Occipital lobe (tissue), 2 donors: Measurements from ENCODE around the gene FAM117B. TPM values are rescaled to one million over a fixed set of nuclear protein-coding genes. Genes with fewer than 3 reads are reported as not detected.
"Not testable (repeated sequence)": the region's sequence is repeated elsewhere in the genome, so short reads cannot be mapped to it uniquely, and the experiment has no call there.

ENCODE experiments used
- DNase-seq: peaks from one replicate; lab custom pipeline; 2025; lab: John Stamatoyannopoulos, UW
- total RNA-seq: library from RNA; depleted of rRNA; stranded (reverse); fragments of >200 nt; gene quantifications from one replicate; pipeline ENCODE4 v1.2.3, GENCODE V29; 2014

FAM117B gene
- total RNA-seq, 1 donor from 2014 or later: 44.6 TPM

DNA sequence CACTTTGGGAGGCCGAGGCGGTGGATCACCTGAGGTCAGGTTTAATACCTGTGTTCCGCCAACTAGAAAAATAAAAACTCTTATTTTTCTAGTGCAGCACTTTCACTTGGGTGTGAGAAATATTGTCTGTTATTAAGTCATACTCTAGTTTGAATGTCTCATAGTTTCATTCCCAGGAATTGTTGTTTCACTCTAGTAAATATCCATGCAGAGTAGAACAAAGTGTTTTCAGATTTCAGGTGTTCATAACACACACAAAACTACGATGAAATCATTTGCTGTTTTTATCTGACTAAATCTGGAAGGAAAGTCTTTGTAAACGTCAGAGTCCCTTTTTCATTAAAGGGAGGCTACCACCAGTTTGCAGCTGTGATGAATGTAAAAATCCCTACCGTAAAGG, 4.0 kb downstream of the FAM117B start:
- DNase-seq: no peak

DNA sequence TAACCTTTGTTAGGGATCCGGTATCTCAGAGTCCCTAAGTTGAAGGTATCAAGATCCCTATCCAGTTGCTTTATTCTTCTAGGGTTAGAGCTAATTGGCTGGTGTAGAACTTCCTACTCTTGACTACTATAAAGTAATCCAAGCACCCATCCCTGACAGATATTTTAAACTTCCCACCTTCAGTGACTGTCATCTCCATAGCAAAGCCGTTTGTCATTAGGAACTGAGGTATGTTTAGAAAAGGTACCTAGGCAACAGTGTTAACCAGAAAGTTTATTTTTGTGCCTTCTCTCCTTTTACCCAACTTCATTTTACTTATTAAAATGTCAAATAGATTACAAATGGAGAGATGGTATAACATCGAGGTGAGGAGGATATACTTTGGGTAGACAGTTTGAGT, 4.5 kb downstream of the FAM117B start:
- DNase-seq: no peak

DNA sequence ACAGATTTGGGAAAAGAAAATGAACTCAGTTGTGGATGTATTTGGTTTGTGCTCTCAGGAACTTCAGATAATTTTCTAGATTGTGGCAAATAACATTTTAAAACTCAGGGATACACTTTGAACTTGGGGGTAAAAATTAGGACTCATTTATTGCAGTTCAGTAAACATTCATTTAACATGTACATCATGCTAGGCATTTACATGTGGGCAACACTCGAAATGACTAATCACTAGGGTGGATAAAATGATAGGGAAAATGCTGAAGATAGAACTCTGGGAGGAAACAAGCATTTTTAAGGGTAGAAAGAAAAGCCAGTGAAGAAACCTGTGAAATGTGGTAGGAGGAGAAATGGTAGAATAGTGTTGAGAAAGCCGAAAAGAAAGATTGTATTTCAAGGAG, 7.8 kb downstream of the FAM117B start:
- no peak for DNase-seq

DNA sequence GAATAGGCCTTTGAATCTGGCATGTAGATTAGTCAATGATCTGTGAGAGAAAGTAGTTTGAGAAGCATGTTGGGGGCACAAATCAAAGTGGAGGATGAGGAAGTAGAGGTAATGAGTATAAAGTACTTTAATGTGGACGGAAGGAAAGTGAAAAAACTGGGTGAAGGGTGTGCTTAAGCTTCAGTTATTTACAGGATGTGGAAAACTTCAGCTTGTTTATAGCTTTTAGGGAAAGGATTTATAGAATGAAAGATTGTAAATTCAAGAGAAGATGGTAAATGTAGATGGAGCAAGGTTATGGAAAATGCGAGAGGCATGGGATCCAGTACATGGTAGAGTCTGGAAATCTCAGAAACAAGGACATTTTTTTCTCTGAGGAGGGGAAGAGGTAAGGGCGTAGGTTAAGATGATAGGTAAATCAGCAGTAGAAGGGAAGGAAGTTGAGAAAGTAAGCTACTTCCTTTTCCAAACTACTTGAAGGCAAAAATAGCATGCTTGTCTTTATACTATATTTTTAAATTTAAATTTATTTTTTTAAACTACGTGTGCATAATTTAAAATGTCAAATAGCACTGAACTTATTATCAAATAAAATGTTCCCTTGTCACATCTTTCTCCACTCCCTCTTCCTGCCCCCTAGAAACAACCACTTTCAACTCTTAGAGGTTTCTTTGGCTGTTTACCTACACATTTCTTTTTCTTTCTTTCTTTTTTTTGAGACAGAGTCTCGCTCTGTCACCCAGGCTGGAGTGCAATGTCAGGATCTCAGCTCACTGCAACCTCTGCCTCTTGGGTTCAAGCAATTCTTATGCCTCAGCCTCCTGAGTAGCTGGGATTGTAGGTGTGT, 8.5 kb downstream of the FAM117B start:
- no peak for DNase-seq

DNA sequence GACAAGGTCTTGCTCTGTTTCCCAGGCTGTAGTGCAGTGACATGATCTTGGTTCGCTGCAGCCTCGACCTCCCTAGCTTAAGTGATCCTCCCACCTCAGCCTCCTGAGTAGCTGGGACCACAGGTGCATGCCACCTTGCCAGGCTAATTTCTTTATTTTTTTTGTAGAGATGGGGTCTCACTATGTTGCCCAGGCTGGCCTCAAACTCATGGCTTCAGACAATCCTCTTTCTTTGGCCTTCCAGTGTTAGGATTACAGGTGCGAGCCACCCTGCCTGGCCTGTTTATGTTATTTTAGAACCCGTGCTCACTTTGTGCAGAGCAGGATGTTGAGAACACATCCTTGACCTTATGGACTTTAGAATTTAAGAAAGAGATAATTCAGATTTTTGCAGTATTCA, 17.4 kb downstream of the FAM117B start:
- no peak for DNase-seq

DNA sequence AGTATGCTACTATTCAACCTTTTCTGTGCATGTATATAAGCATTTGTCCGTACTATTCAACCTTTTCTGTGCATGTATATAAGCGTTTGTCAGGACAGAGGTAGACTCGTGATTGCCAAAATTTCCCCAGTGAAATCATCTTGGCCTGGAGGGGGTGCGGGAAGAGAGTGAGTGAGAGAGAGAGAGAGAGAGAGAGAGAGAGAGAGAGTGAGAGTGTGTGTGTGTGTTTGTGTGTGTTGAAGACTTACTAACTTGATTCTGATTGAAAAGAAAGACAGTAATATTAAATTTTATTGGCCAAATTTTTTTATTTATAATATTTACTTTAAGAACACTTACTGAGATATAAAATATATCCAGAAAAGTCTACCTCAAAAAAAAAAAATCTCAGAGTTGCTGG, 19.1 kb downstream of the FAM117B start:
- DNase-seq: no peak

DNA sequence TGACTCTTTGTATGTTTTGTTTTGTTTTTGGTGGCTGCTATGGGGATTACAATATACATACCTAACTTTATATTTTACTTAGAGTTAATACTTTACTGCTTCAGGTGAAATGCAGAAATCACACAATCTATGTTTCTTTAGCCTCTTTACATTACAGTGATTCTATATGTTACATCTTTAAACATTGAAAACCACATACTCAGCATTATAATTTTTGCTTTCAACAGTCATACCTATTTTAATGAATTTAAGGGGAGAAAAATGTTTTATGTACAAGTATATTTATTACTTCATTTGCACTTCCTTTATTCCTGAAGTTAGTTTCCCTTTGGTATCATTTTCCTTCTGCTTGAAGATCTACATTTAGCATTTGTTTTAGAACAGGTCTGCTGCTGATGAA, 23.1 kb downstream of the FAM117B start:
- no peak for DNase-seq

DNA sequence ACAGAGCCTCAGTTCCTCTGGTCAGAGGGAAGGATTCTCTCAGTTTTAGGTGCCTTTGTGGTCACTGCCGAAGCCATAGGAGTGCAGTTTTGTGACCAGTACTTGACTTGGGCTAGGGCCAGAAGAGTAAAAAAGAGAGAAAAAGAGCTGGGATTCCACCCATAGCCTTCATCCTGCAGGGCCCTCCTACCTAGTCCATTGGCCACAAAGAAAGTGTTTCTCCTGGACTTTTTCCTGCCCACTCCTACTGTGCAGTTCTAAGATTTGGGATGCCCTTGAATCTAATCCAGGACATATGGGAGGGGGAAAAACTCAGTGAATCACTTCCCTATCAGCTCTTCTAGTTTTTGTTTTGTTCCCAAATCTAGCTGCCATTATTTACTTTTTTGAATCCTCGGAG, 26.0 kb downstream of the FAM117B start:
- no peak for DNase-seq

DNA sequence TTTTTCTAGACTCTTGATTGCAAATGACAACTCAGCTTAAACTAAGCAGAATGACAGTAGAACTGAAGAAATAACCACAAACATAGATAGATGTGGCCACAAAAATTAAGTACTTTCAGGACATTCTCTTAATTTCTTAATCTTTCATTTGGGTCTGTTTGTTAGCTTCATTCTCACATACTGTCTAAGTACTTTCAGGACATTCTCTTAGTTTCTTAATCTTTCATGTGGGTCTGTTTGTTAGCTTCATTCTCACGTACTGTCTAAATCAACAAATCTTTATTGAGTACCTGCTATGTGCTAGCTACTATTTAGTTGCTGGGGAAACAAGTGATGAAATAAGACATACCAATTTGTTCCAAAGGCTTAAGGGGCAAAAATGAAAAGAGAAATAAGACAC, 35.1 kb downstream of the FAM117B start:
- no peak for DNase-seq

DNA sequence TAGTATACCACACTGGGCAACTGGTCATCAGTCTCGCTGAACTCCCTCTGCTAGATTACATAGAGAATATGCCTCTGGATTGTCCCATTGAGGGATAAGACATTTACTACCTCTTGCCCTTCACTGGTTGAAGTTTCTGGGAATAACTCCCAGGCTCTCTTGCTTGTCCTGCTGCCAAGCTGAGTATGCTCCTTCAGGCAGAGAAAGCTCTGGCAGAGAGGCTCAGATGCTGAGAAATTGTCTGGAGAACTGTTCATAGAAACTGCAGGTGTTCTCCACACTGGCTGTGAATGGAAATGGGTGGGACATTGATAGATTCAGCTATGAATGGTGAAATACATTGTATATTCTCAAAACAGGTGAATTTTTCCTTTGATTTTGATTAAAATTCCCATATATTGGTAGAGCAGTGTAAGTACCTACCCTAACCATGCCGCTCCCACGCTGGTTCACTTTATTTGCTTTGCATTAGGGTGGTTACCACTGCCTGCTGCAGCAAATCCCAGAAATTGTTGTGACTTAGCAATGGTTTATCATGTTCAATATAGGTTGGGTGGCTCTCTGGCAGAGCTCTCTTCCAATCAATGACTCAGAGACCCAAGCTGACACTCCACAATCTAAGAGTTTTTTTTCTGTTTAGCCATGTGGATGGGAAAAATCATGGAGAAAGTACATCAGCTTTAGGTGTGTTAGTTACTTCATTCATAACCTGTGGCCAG, 36.7 kb downstream of the FAM117B start:
- DNase-seq: no peak

DNA sequence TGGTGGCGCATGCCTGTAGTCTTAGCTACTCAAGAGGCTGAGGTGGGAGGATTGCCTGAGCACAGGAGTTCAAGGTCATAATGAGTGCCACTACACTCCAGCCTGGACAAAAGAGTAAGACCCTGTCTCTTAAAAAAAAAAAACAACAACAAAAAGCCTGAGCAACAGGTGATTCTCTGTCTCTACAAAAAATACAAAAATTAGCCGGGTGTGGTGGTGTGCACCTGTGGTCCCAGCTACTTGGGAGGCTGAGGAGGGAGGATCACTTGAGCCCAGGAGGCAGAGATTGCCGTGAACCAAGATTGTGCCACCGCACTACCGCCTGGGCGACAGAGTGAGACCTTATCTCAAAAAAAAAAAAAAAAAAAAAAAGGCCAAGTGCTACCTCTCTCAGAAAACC, 40.3 kb downstream of the FAM117B start:
- DNase-seq: not testable (repeated sequence)

DNA sequence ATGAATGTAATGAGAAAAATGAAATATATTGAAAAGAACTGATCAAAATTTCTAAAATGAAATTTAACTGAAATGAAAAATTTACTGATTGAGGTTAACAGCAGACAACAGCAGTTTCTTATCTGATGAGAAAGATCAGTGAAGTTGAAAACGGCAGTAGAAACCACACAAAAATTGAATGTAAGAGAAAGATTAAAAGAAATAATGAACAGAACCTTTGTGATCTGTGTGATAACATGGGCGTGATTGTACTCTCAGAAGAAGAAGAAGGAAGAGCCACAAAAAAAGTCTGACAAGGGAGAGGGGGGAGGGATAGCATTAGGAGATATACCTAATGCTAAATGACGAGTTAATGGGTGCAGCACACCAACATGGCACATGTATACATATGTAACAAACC, 45.2 kb downstream of the FAM117B start:
- no peak for DNase-seq

DNA sequence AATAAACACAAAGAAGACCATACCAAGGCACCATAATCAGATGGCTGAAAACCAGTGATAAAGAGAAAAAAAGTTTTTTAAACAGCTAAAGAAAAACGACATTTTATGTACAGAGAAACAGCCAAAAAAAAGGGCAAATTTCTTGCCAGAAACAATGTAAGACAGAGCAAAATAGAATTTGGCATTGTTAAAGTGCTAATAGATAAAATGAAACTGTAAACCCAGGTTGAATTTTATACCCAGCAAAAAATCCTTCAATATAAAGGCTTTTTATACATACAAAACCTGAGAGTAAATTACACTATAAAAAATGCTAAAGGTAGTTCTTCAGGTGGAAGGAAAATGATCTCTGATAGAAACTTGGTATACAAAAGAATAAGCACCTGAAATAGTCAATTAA, 45.7 kb downstream of the FAM117B start:
- no peak for DNase-seq

DNA sequence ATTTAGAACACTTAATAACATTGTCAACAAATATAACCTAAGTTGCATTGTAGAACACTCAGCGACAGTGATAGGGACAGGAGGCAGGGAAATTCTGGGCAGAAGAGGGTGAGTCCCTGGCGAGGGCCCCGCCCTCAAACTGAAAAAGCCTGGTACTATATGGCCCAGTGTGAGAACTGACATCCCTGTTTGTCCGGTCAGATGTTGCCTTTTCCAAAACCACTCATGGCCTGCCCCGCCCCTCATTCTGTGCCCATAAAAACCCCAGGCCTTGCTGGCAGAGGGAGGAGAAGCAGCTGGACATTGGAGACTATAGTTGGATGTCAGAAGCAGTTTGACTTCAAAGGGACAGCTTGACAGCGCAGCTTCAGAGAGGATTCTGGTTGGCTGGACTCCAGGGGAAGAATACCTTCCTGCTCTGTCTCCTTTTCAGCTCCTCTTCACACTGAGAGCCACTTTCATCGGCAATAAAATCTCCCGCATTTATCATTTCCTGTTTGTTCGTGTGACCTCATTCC, 47.0 kb downstream of the FAM117B start:
- DNase-seq: no peak

DNA sequence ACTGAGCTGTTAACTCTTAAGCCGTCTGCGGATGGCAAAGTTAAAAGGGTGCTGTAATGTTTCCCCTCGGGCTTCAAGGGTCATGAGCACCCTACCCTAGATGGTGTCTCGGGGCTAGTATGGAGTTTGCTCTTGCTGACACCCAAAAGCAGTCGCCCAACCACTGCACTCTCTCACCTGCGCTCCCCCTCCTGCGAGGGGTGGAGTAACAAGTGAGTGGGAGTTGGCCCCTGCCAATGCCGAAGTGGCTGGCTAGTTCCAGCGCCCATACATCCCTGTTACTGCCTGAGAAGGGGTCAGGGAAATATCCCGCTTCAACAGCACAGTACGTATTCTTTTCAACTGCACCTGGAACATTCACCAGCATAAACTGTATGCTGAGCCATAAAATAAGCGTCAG, 47.5 kb downstream of the FAM117B start:
- no peak for DNase-seq

DNA sequence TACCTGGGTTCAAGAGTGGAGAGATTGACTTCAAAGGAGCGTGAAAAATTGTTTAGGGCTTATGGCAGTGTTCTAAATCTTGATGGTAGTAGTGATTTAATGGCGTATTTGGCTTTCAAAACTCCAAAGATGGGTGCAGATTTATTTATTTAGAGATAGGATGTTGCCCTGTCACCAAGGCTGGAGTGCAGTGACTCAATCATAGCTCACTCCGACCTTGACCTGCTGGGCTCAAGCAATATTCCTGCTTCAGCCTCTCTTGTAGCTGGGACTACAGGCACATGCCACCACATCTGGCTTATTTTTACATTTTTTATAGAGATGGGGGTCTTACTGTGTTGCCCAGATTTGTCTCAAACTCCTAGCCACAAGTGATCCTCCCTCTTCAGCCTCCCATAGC, 52.5 kb downstream of the FAM117B start:
- DNase-seq: no peak

DNA sequence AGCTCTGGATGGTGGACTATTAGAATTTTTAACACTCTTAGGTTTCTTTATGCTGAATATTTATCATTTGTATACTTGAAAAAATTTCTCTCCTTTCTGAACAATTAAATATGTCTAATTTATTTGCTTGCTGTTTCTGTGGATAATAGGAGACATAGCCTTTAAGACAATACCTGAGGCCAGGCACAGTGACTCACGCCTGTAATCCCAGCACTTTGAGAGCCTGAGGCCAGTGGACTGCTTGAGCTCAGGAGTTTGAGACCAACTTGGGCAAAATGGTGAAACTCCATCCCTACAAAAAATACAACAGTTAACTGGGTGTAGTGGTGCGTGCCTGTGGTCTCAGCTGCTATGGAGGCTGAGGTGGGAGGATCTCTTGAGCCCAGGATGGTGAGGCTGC, 54.7 kb downstream of the FAM117B start:
- no peak for DNase-seq

DNA sequence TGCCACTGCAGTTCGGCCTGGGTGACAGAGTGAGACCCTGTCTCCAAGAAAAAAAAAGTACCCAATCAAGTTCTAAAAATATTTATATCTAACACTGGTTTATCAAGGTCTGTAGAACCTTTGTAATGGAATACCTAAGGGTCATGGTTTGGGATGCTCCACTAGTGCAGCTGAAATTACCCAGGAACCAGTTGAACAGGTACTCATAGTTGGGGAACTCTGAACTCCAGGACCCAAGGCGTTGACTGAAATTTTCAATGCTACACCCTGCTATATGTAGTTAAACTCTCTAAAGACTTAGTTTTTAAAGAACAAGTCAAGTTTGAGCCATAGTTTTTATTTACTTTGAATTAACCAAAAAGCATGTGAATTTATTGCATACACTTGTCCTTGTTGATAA, 55.1 kb downstream of the FAM117B start:
- DNase-seq: no peak

DNA sequence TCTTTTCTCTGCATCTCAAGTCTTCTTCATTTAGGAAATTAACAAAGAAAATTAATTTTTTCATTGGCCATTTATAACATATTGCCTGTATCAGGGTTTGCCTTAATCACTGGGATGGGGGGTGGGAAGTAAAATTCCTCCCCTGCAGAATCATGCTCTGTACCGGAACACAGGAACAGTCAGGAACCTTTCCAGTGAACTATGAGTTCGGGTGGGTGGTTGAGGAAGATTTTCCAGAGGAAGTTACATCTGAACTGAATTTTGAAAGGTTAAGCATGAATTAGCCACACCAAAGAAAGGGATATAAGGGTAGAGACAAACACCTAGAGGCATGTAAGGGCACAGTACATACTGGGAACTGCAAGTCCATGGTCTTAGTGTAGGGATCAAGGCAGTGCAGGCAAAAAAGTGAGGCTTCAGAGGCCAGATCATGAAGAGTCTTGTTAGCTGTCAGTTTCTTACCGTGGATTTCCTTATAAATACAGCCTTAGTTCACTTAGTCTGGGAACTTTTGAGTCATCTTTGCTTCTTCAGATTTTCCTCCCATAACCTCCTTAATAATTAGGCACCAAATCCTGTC, 55.6 kb downstream of the FAM117B start:
- DNase-seq: no peak

DNA sequence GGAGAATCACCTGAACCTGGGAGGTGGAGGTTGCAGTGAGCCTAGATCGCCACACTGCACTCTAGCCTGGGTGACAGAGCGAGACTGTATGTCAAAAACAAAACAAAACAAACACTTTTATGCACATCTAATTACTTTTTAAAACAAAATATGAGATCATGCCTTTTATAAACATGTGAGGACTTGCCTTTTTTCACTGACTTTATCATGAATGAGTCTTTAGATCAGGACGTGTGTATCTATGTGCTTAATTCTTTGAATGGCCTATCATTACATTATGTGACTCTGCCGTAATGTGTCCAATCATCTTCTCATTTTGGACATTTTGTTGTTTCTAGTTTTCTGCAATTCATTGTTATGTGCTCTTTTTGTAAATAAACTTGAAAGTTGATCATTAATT, 58.7 kb downstream of the FAM117B start:
- no peak for DNase-seq

DNA sequence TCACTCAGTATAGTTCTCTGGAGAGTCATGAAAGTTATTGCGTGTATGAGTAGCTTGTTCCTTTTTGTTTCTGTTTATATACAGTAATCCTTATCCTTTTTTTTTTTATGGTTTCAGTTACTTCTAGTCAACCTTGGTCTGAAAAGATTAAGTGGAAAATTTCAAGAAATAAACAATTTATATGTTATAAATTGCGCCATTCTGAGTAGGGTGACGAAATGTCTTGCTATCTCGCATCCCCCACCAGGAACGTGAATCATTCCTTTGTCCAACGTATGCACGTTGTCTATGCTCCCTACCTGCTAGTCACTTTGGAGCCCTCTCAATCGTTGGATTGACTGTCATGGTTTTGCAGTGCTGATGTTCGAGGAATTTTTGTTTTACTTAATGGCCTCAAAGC, 60.4 kb downstream of the FAM117B start:
- no peak for DNase-seq

DNA sequence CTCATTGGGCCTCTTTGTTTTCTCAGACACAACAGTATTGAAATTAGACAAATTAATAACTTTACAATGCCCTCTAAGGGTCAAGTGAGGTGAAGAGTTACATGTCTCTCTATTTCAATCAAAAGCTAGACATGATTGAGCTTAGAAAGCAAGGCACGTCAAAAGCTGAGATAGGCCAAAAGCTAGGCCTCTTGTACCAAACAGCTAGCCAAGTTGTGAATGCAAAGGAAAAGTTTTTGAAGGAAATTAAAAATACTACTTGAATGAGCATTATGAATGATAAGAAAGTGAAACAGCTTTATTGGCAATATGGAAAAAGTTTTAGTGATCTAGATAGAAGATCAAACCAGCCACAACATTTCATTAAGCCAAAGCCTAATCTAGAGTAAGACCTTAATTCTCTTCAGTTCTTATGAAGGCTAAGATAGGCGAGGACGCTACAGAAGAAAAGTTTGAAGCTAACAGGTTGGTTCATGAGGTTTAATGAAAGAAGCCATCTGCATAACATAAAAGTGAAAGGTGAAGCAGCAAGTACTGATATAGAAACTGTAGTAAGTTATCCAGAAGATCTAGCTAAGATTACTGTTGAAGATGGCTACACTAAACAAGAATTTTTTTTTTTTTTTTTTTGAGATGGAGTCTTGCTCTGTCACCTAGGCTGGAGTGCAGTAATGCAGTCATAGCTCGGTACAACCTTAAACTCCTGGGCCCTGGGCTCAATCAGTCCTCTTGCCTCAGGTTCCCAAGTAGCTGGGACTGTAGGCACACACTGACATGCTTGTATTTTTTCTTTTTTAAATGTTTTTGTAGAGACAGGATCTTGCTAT, 65.5 kb downstream of the FAM117B start:
- no peak for DNase-seq
